Right lobe of liver (tissue), 6 donors: Measurements from ENCODE around the gene CCDC85C. TPM values are rescaled to one million over a fixed set of nuclear protein-coding genes. Genes with fewer than 3 reads are reported as not detected.

Experiments used
- ATAC-seq, 4 donors: fragments of 200-7000 bp; cut with Tn5 transposase; one replicate each; pipeline ENCODE4 v1.9.1; 2020; ENCODE audit warnings: mild to moderate bottlenecking in 4 of 4, moderate library complexity in 4 of 4
- DNase-seq, 3 donors: peaks; one replicate each; pipeline ENCODE4 v3.0.0-alpha.2; 2020
- H3K27ac ChIP-seq, 3 donors: fragments of 200-600 bp; one replicate each; pipeline ENCODE4 v1.8.0; 2022
- H3K27me3 ChIP-seq, 2 donors: fragments of 200-600 bp; one replicate each; pipeline ENCODE4 v1.8.0; 2022
- H3K36me3 ChIP-seq, 4 donors: fragments of 200-600 bp; sonication (generic) in 1 of 4; one replicate each; pipeline versions ENCODE4 v1.5.1 to v1.8.0; 2017 to 2022; ENCODE audit warnings: control low read depth in 1 of 4
- H3K4me1 ChIP-seq, 4 donors: fragments of 200-600 bp; sonication (generic) in 1 of 4; one replicate each; pipeline versions ENCODE4 v1.5.1 to v1.8.0; 2017 to 2022; ENCODE audit warnings: control low read depth in 1 of 4
- H3K4me3 ChIP-seq, 3 donors: fragments of 200-600 bp; one replicate each; pipeline ENCODE4 v1.8.0; 2022
- H3K9me3 ChIP-seq, 4 donors: fragments of 200-600 bp; sonication (generic) in 1 of 4; one replicate each; pipeline versions ENCODE4 v1.5.1 to v1.8.0; 2017 to 2022; ENCODE audit warnings: control low read depth in 1 of 4
- CTCF ChIP-seq, 4 donors: fragments of 200-600 bp in 3 of 4; fragments of 450-650 bp in 1 of 4; IDR thresholded peaks; one replicate each; pipeline versions ENCODE4 v1.5.1 to v1.8.0; 2016 to 2022; ENCODE audit warnings: antibody characterized with exemption in 4 of 4, mild to moderate bottlenecking in 2 of 4
- POLR2A ChIP-seq: fragments of 450-650 bp; IDR thresholded peaks from one replicate; pipeline ENCODE4 v1.6.1; 2017; ENCODE audit warnings: antibody characterized with exemption, mild to moderate bottlenecking
- WGBS: methylation state at CpG from one replicate; pipeline ENCODE4 v1.1.6; 2018; ENCODE audit warnings: low coverage, low lambda C conversion rate; ENCODE audit not compliant: insufficient coverage; ENCODE audit errors: missing lambda C conversion rate; 5-methylcytosine and 5-hydroxymethylcytosine counted together
- intact Hi-C, 2 donors: fragments of 100-400 bp; cut with DNase I; formaldehyde crosslinking; loops; one replicate each; pipeline versions ENCODE4 v1.11.2 to v1.14.1; 2022
- small RNA-seq, 2 experiments: library from RNA; depleted of rRNA; stranded (forward); fragments of <200 nt; gene quantifications; one replicate each; pipeline ENCODE3, GENCODE V24; 2016
- total RNA-seq, 6 experiments: library from RNA; depleted of rRNA in 2 of 6; stranded (reverse); fragments of >200 nt in 2 of 6; fragmentation: NEBNext Ultra II Directional in 3 of 6; extraction: Animal tissue kit (Norgen Biotek cat#: 25700) in 3 of 6; gene quantifications; one replicate each; pipeline versions ENCODE4 v1.1.0 to v1.2.4, GENCODE V29; 2016 to 2023
- donor health status: DM: no; HTN: yes; CAD: no.
- donor health status: DM: no; HTN: no; CAD: no.
- donor health status: DM: no; HTN: no; CAD: no.
- donor health status: DM: no; HTN: yes; CAD: no.
- donor health status: DM: no; HTN: yes; CAD: no.

Gene CCDC85C
- total RNA-seq, 6 experiments from 2014 or later = 13.6 to 32.8 (median 21.8) TPM

GRCh38 chr14:99452968-99453367, 151.0 kb downstream of the CCDC85C start:
- intact Hi-C loops = no loop called here
- no peak for TF ChIP-seq CTCF (IDR thresholded peaks at IDR 0.05)
- no peak for TF ChIP-seq POLR2A
- peaks cover 0 to 49% (median 13%) of the 10 kb centered on the region in 4 donors for H3K36me3 ChIP-seq
- WGBS = 72% methylated on average over 4 of the region's 4 CpGs
- no peaks in the 10 kb centered on the region for H3K4me1 ChIP-seq
- ATAC-seq = no peak
- no peak overlapping the region for H3K4me3 ChIP-seq
- no peaks in the 10 kb centered on the region for H3K27me3 ChIP-seq
- H3K27ac ChIP-seq = no peak overlapping the region
- no peaks in the 10 kb centered on the region for H3K9me3 ChIP-seq
- DNase-seq = no peak

GRCh38 chr14:99451234-99451633, 152.8 kb downstream of the CCDC85C start:
- Histone ChIP-seq H3K27ac (no peak overlapping the region), H3K9me3 (no peaks in the 10 kb centered on the region), H3K4me3 (no peak overlapping the region), H3K27me3 (no peaks in the 10 kb centered on the region), H3K36me3 (peaks cover 0 to 46% (median 7%) of the 10 kb centered on the region in 4 donors), H3K4me1 (no peaks in the 10 kb centered on the region)
- no peak for DNase-seq
- 74% methylated on average over 4 of the region's 5 CpGs for WGBS
- intact Hi-C loops = no loop called here
- ATAC-seq = no peak
- TF ChIP-seq POLR2A (no peak), CTCF (IDR thresholded peaks at IDR 0.05) (no peak)

- Histone ChIP-seq H3K4me3 (no peak overlapping the region), H3K4me1 (no peaks in the 10 kb centered on the region), H3K9me3 (no peaks in the 10 kb centered on the region), H3K27ac (no peak overlapping the region), H3K27me3 (no peaks in the 10 kb centered on the region), H3K36me3 (peaks cover 0 to 38% (median 7%) of the 10 kb centered on the region in 4 donors)
- intact Hi-C loops = no loop called here
- WGBS = 100% methylated on average over 2 of the region's 3 CpGs
- no peak for ATAC-seq
- TF ChIP-seq CTCF (IDR thresholded peaks at IDR 0.05) = no peak
- TF ChIP-seq POLR2A = no peak
- no peak for DNase-seq
These were observed 153.7 kb downstream of the CCDC85C start for GRCh38 chr14:99450266-99450665.

Small RNA genes within 50 kb of the gene (small RNA-seq; reads per million reads assigned to genes)
- 0 reads per million in 2 experiments for gene RF00019

Other genes with a start within 250 kb of the CCDC85C start
- 10 to 100 TPM; 24.7 to 42.0 (median 28.8) TPM for gene SETD3, start 123.3 kb downstream of the CCDC85C start, total RNA-seq
- gene CCNK, start 122.8 kb downstream of the CCDC85C start, total RNA-seq = 10 to 100 TPM; 11.8 to 23.4 (median 15.4) TPM
- 1 to 10 TPM in 1 of 6 experiments, under 1 TPM in 5; 0.43 to 1.4 (median 0.66) TPM for gene HHIPL1, start 40.9 kb upstream of the CCDC85C start, total RNA-seq
- gene CYP46A1, start 80.1 kb upstream of the CCDC85C start, total RNA-seq = 1 to 10 TPM in 1 of 6 experiments, under 1 TPM in 4, not detected in 1; 0.06 to 1.6 (median 0.42) TPM
- gene EML1, start 189.2 kb upstream of the CCDC85C start, total RNA-seq = 1 to 10 TPM; 3.3 to 6.8 (median 4.5) TPM